Measurements from ENCODE around the gene DHCR24.
A peak's percentile ranks its signal among the peaks of the same experiment; 100 is the strongest.
"Not testable (repeated sequence)": the region's sequence is repeated elsewhere in the genome, so short reads cannot be mapped to it uniquely, and the experiment has no call there.

Gene DHCR24

GRCh38 chr1:54926970-54927369 is 40.0 kb upstream of the DHCR24 start:
- H3K27ac ChIP-seq, result no peak overlapping the region
- no peaks in the 10 kb centered on the region for H4K20me1 ChIP-seq
- TF ChIP-seq Cebpa-rat (IDR thresholded peaks at IDR 0.05), result no peak
- peaks cover 0 to 10% (median 8%) of the 10 kb centered on the region in 10 experiments; a peak in 10 of 20 replicates for H3K4me1 ChIP-seq
- H3K9ac ChIP-seq, result no peak overlapping the region
- H3K36me3 ChIP-seq, result no peaks in the 10 kb centered on the region
- H3K4me3 ChIP-seq, result no peak overlapping the region
- peak overlapping the region in 4 of 11 experiments; percentile 4 to 32 (median 17); a peak in 2 of 22 replicates for H3K4me2 ChIP-seq
- H3K9me3 ChIP-seq (replicated peaks in 1 of 11), result peaks cover 0 to 19% (median 6%) of the 10 kb centered on the region in 11 experiments; a peak in 6 of 22 replicates
- H3K27me3 ChIP-seq, result no peaks in the 10 kb centered on the region

- Histone ChIP-seq H3K36me3 (no peaks in the 10 kb centered on the region), H3K4me2 (no peak overlapping the region), H3K9me3 (replicated peaks in 1 of 11) (peaks cover 0 to 19% (median 6%) of the 10 kb centered on the region in 11 experiments; a peak in 6 of 22 replicates), H3K4me3 (no peak overlapping the region), H3K9ac (no peak overlapping the region), H3K4me1 (peaks cover 0 to 10% (median 8%) of the 10 kb centered on the region in 10 experiments; a peak in 10 of 20 replicates), H3K27me3 (no peaks in the 10 kb centered on the region), H4K20me1 (no peaks in the 10 kb centered on the region), H3K27ac (no peak overlapping the region)
- TF ChIP-seq Cebpa-rat (IDR thresholded peaks at IDR 0.05), result no peak
These were observed 36.0 kb upstream of the DHCR24 start for GRCh38 chr1:54922921-54923421.

- Histone ChIP-seq H3K4me2 (no peak overlapping the region), H3K27me3 (no peaks in the 10 kb centered on the region), H3K9me3 (replicated peaks in 1 of 11) (peaks cover 0 to 19% (median 6%) of the 10 kb centered on the region in 11 experiments; a peak in 6 of 22 replicates), H3K4me3 (no peak overlapping the region), H3K4me1 (peaks cover 0 to 5% (median 3%) of the 10 kb centered on the region in 10 experiments; a peak in 9 of 20 replicates), H4K20me1 (no peaks in the 10 kb centered on the region), H3K9ac (no peak overlapping the region), H3K36me3 (no peaks in the 10 kb centered on the region), H3K27ac (no peak overlapping the region)
- TF ChIP-seq Cebpa-rat (IDR thresholded peaks at IDR 0.05), result no peak
These were observed 35.2 kb upstream of the DHCR24 start for GRCh38 chr1:54922040-54922761.

- no peak overlapping the region for H3K27ac ChIP-seq
These were observed 32.7 kb upstream of the DHCR24 start for GRCh38 chr1:54919367-54920359.

GRCh38 chr1:54911076-54911475 is 24.1 kb upstream of the DHCR24 start:
- H3K36me3 ChIP-seq; H3K27ac ChIP-seq; H3K27me3 ChIP-seq; H3K4me2 ChIP-seq; H3K9ac ChIP-seq; H3K4me3 ChIP-seq; H3K4me1 ChIP-seq; H4K20me1 ChIP-seq; H3K9me3 ChIP-seq (replicated peaks in 1 of 11): not testable (repeated sequence)

More at GRCh38 chr1:54919367-54920359, 32.7 kb upstream of the DHCR24 start:
- Histone ChIP-seq H3K36me3 (no peaks in the 10 kb centered on the region), H3K27me3 (no peaks in the 10 kb centered on the region), H3K9ac (no peak overlapping the region), H3K4me1 (no peaks in the 10 kb centered on the region), H3K4me2 (no peak overlapping the region), H3K9me3 (replicated peaks in 1 of 11) (peaks cover 0 to 12% (median 6%) of the 10 kb centered on the region in 11 experiments; a peak in 6 of 22 replicates), H4K20me1 (no peaks in the 10 kb centered on the region), H3K4me3 (no peak overlapping the region)
- no peak for TF ChIP-seq Cebpa-rat (IDR thresholded peaks at IDR 0.05)

- H4K20me1 ChIP-seq, result no peaks in the 10 kb centered on the region
- H3K27me3 ChIP-seq, result no peaks in the 10 kb centered on the region
- H3K36me3 ChIP-seq, result no peaks in the 10 kb centered on the region
- H3K9me3 ChIP-seq (replicated peaks in 1 of 11), result no peaks in the 10 kb centered on the region
- H3K4me1 ChIP-seq, result no peaks in the 10 kb centered on the region
- H3K4me3 ChIP-seq, result no peak overlapping the region
- H3K4me2 ChIP-seq, result no peak overlapping the region
- no peak overlapping the region for H3K9ac ChIP-seq
- no peak overlapping the region for H3K27ac ChIP-seq
- no peak for TF ChIP-seq Cebpa-rat (IDR thresholded peaks at IDR 0.05)
These were observed 19.6 kb upstream of the DHCR24 start for GRCh38 chr1:54906586-54906985.

- H3K27ac ChIP-seq, result no peak overlapping the region
- TF ChIP-seq Cebpa-rat (IDR thresholded peaks at IDR 0.05), result no peak
- no peak overlapping the region for H3K9ac ChIP-seq
- H3K9me3 ChIP-seq (replicated peaks in 1 of 11), result no peaks in the 10 kb centered on the region
- no peak overlapping the region for H3K4me2 ChIP-seq
- H3K4me1 ChIP-seq, result no peaks in the 10 kb centered on the region
- H3K36me3 ChIP-seq, result no peaks in the 10 kb centered on the region
- no peaks in the 10 kb centered on the region for H4K20me1 ChIP-seq
- no peak overlapping the region for H3K4me3 ChIP-seq
- no peaks in the 10 kb centered on the region for H3K27me3 ChIP-seq
These were observed 17.6 kb upstream of the DHCR24 start for GRCh38 chr1:54904476-54905048.

GRCh38 chr1:54894271-54894670 is 7.3 kb upstream of the DHCR24 start:
- H3K9ac ChIP-seq, result no peak overlapping the region
- no peak overlapping the region for H3K4me3 ChIP-seq
- H3K27me3 ChIP-seq, result no peaks in the 10 kb centered on the region
- peaks cover 0 to 6% (median 0%) of the 10 kb centered on the region in 10 experiments; a peak in 2 of 20 replicates for H3K4me1 ChIP-seq
- no peaks in the 10 kb centered on the region for H4K20me1 ChIP-seq
- H3K9me3 ChIP-seq (replicated peaks in 1 of 11), result no peaks in the 10 kb centered on the region
- H3K27ac ChIP-seq, result no peak overlapping the region
- H3K36me3 ChIP-seq, result no peaks in the 10 kb centered on the region
- TF ChIP-seq Cebpa-rat (IDR thresholded peaks at IDR 0.05), result no peak
- no peak overlapping the region for H3K4me2 ChIP-seq

- no peaks in the 10 kb centered on the region for H3K36me3 ChIP-seq
- H3K4me1 ChIP-seq, result peaks cover 0 to 6% (median 0%) of the 10 kb centered on the region in 10 experiments; a peak in 2 of 20 replicates
- peaks cover 0 to 3% (median 0%) of the 10 kb centered on the region in 11 experiments; a peak in 4 of 22 replicates for H3K9me3 ChIP-seq (replicated peaks in 1 of 11)
- no peak overlapping the region for H3K27ac ChIP-seq
- H3K4me3 ChIP-seq, result no peak overlapping the region
- TF ChIP-seq Cebpa-rat (IDR thresholded peaks at IDR 0.05), result no peak
- H3K9ac ChIP-seq, result no peak overlapping the region
- no peaks in the 10 kb centered on the region for H3K27me3 ChIP-seq
- H4K20me1 ChIP-seq, result no peaks in the 10 kb centered on the region
- no peak overlapping the region for H3K4me2 ChIP-seq
These were observed 5.6 kb upstream of the DHCR24 start for GRCh38 chr1:54892586-54892985.
